HEK293 (cell line): ENCODE measurements around the gene STX10.

ENCODE experiments used
- BCL11B ChIP-seq: fragments of 450-650 bp; formaldehyde crosslinking; IDR thresholded peaks from 2 replicates; pipeline ENCODE4 v1.5.1; 2016; ENCODE audit warnings: low read depth, missing biosample characterization, missing genetic modification characterization
- GLIS1 ChIP-seq: fragments of 450-650 bp; formaldehyde crosslinking; IDR thresholded peaks from 2 replicates; pipeline ENCODE4 v1.5.1; 2016; ENCODE audit warnings: missing biosample characterization, missing genetic modification characterization
- IKZF3 ChIP-seq: fragments of 450-650 bp; IDR thresholded peaks from 2 replicates; pipeline ENCODE4 v1.5.0; 2018; ENCODE audit warnings: missing biosample characterization, mild to moderate bottlenecking, missing genetic modification characterization, moderate library complexity
- KLF1 ChIP-seq: fragments of 450-650 bp; formaldehyde crosslinking; IDR thresholded peaks from 2 replicates; pipeline ENCODE4 v1.5.1; 2016; ENCODE audit warnings: missing biosample characterization, missing genetic modification characterization
- KLF10 ChIP-seq: fragments of 450-650 bp; IDR thresholded peaks from 2 replicates; pipeline ENCODE4 v1.5.1; 2018; ENCODE audit warnings: missing biosample characterization, mild to moderate bottlenecking, missing genetic modification characterization
- KLF16 ChIP-seq: fragments of 450-650 bp; formaldehyde crosslinking; IDR thresholded peaks from 2 replicates; pipeline ENCODE4 v1.5.1; 2017; ENCODE audit warnings: missing biosample characterization, missing genetic modification characterization
- SETDB1 ChIP-seq: IDR thresholded peaks from one replicate; pipeline ENCODE4 v1.6.1; 2017; ENCODE audit warnings: mild to moderate bottlenecking, low read length, moderate library complexity, mixed read lengths; ENCODE audit not compliant: insufficient read length
- SP7 ChIP-seq: fragments of 450-650 bp; formaldehyde crosslinking; IDR thresholded peaks from 2 replicates; pipeline ENCODE4 v1.5.1; 2016; ENCODE audit warnings: missing biosample characterization, missing genetic modification characterization
- ZBTB26 ChIP-seq: fragments of 450-650 bp; formaldehyde crosslinking; optimal IDR thresholded peaks from 2 replicates; pipeline ENCODE3; 2016; ENCODE audit warnings: missing biosample characterization, mild to moderate bottlenecking, missing genetic modification characterization
- ZFHX2 ChIP-seq: fragments of 450-650 bp; formaldehyde crosslinking; conservative IDR thresholded peaks from 2 replicates; pipeline ENCODE4 v1.5.1; 2016; ENCODE audit warnings: missing biosample characterization, missing genetic modification characterization
- ZFP37 ChIP-seq: fragments of 450-650 bp; formaldehyde crosslinking; IDR thresholded peaks from 2 replicates; pipeline ENCODE4 v1.5.1; 2016; ENCODE audit warnings: missing biosample characterization, missing genetic modification characterization
- ZNF10 ChIP-seq: fragments of 450-650 bp; formaldehyde crosslinking; IDR thresholded peaks from 2 replicates; pipeline ENCODE4 v1.5.1; 2017; ENCODE audit warnings: missing biosample characterization, missing genetic modification characterization
- ZNF133 ChIP-seq: fragments of 450-650 bp; formaldehyde crosslinking; IDR thresholded peaks from 2 replicates; pipeline ENCODE4 v1.5.1; 2016; ENCODE audit warnings: missing biosample characterization, missing genetic modification characterization
- ZNF24 ChIP-seq: fragments of 450-650 bp; formaldehyde crosslinking; IDR thresholded peaks from 2 replicates; pipeline ENCODE4 v1.5.1; 2016; ENCODE audit warnings: missing biosample characterization, missing genetic modification characterization
- ZNF280C ChIP-seq: fragments of 450-650 bp; formaldehyde crosslinking; IDR thresholded peaks from 2 replicates; pipeline ENCODE4 v1.5.1; 2016; ENCODE audit warnings: missing biosample characterization, missing genetic modification characterization
- ZNF280D ChIP-seq: fragments of 450-650 bp; formaldehyde crosslinking; IDR thresholded peaks from 2 replicates; pipeline ENCODE4 v1.5.1; 2016; ENCODE audit warnings: missing biosample characterization, missing genetic modification characterization
- ZNF292 ChIP-seq: fragments of 450-650 bp; formaldehyde crosslinking; IDR thresholded peaks from 2 replicates; pipeline ENCODE4 v1.5.1; 2016; ENCODE audit warnings: low read depth, missing biosample characterization, missing genetic modification characterization, borderline replicate concordance
- ZNF335 ChIP-seq: fragments of 450-650 bp; formaldehyde crosslinking; conservative IDR thresholded peaks from 2 replicates; pipeline ENCODE4 v1.5.1; 2016; ENCODE audit warnings: missing biosample characterization, missing genetic modification characterization
- ZNF433 ChIP-seq: fragments of 450-650 bp; formaldehyde crosslinking; IDR thresholded peaks from 2 replicates; pipeline ENCODE4 v1.5.1; 2016; ENCODE audit warnings: missing biosample characterization, missing genetic modification characterization, low read depth
- ZNF48 ChIP-seq: fragments of 450-650 bp; formaldehyde crosslinking; IDR thresholded peaks from 2 replicates; pipeline ENCODE4 v1.5.1; 2016; ENCODE audit warnings: missing biosample characterization, missing genetic modification characterization
- ZNF558 ChIP-seq: fragments of 450-650 bp; formaldehyde crosslinking; IDR thresholded peaks from 2 replicates; pipeline ENCODE4 v1.5.1; 2016; ENCODE audit warnings: missing biosample characterization, missing genetic modification characterization
- ZNF768 ChIP-seq: fragments of 450-650 bp; formaldehyde crosslinking; IDR thresholded peaks from 2 replicates; pipeline ENCODE4 v1.5.1; 2018; ENCODE audit warnings: missing biosample characterization, mild to moderate bottlenecking, missing genetic modification characterization
- ZNF776 ChIP-seq: fragments of 450-650 bp; formaldehyde crosslinking; IDR thresholded peaks from 2 replicates; pipeline ENCODE4 v1.5.0; 2017; ENCODE audit warnings: missing biosample characterization, missing genetic modification characterization, borderline replicate concordance
- ZNF777 ChIP-seq: fragments of 450-650 bp; formaldehyde crosslinking; IDR thresholded peaks from 2 replicates; pipeline ENCODE4 v1.5.1; 2017; ENCODE audit warnings: missing biosample characterization, missing genetic modification characterization, borderline replicate concordance
- ZNF791 ChIP-seq: fragments of 450-650 bp; formaldehyde crosslinking; IDR thresholded peaks from 2 replicates; pipeline ENCODE4 v1.5.1; 2016; ENCODE audit warnings: missing biosample characterization, missing genetic modification characterization
- TF ChIP-seq, protein P1 (sequence below): fragments of 450-650 bp; formaldehyde crosslinking; IDR thresholded peaks from 2 replicates; pipeline ENCODE4 v1.5.1; 2016; ENCODE audit warnings: missing biosample characterization, missing genetic modification characterization
- TF ChIP-seq, protein P2 (sequence below): fragments of 450-650 bp; formaldehyde crosslinking; IDR thresholded peaks from 2 replicates; pipeline ENCODE4 v1.5.1; 2017; ENCODE audit warnings: missing biosample characterization, missing genetic modification characterization
- TF ChIP-seq, protein P3 (sequence below): fragments of 450-650 bp; formaldehyde crosslinking; IDR thresholded peaks from 2 replicates; pipeline ENCODE4 v1.5.1; 2016; ENCODE audit warnings: missing biosample characterization, missing genetic modification characterization

STX10 gene

DNA sequence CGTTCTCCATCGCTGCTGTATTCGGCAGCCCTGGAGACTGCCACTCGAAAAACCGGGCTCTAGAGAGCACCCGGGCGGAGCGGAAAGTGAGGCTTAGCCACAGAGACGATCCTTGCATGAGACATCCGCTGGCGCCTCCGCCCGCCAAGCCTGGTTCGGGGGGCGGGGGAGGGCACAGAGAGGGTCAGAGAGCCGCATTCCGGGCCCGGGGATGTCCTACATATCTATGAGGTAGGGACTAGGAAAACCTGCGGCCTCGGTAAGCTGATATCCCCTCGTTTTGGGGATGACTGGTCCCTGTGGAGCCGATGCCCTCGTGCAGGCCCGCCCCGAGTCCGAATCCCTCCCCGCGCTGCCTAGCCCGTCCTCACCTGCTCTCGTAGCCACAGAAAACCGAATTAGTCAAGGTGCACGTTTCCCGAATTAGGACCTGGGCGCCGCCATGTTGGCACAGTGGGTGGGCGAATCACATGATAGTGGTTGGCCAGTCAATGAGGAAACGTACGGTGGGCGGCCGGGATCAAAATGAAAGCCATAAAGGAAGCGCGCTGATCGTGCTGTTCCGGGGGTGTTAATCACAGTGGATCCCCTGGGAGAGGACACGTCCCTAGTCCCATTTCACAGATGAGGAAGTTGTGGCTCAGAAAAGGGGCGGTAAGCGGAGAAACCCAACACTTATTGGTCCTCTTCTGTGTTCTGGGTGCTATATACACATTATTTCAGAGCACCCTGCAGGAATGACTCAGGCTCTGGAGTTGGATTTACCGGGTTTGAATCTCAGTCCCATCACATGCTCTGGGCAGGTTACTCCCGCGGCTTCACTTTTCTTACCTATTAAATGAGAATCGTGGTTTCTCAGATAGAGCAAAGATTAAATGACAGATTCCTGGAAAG, 33.6 kb downstream of the STX10 start, which contains the start of gene TRMT1 (continued):
- TF ChIP-seq, protein P1, sequence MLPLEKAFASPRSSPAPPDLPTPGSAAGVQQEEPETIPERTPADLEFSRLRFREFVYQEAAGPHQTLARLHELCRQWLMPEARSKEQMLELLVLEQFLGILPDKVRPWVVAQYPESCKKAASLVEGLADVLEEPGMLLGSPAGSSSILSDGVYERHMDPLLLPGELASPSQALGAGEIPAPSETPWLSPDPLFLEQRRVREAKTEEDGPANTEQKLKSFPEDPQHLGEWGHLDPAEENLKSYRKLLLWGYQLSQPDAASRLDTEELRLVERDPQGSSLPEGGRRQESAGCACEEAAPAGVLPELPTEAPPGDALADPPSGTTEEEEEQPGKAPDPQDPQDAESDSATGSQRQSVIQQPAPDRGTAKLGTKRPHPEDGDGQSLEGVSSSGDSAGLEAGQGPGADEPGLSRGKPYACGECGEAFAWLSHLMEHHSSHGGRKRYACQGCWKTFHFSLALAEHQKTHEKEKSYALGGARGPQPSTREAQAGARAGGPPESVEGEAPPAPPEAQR, result peak; percentile 74
- peak; percentile 38; the same call in 1 of the 2 replicates for TF ChIP-seq ZNF768 (tag by site-specific recombination)
- 0 out of 2 replicates have a peak, but pooled peaks have one; percentile 41 for TF ChIP-seq BCL11B (tag by site-specific recombination)
- peak; percentile 88 for TF ChIP-seq KLF10 (tag by site-specific recombination)
- TF ChIP-seq ZBTB26 (tag by site-specific recombination), result peak; percentile 30
- TF ChIP-seq, protein P2, sequence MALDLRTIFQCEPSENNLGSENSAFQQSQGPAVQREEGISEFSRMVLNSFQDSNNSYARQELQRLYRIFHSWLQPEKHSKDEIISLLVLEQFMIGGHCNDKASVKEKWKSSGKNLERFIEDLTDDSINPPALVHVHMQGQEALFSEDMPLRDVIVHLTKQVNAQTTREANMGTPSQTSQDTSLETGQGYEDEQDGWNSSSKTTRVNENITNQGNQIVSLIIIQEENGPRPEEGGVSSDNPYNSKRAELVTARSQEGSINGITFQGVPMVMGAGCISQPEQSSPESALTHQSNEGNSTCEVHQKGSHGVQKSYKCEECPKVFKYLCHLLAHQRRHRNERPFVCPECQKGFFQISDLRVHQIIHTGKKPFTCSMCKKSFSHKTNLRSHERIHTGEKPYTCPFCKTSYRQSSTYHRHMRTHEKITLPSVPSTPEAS (tag by site-specific recombination), result peak; percentile 52
- TF ChIP-seq ZNF777 (tag by site-specific recombination), result no peak
- TF ChIP-seq ZNF292 (tag by site-specific recombination), result no peak
- no peak for TF ChIP-seq ZNF433 (tag by site-specific recombination)
- no peak for TF ChIP-seq ZNF133 (tag by site-specific recombination)
- peak; percentile 82 for TF ChIP-seq ZNF558 (tag by site-specific recombination)
- no peak for TF ChIP-seq ZNF791 (tag by site-specific recombination)
- TF ChIP-seq SP7 (tag by site-specific recombination), result peak; percentile 92
- peak; percentile 12; the same call in 1 of the 2 replicates for TF ChIP-seq ZNF280D (tag by site-specific recombination)
- TF ChIP-seq ZNF776 (tag by site-specific recombination), result no peak
- peak; percentile 83 for TF ChIP-seq GLIS1 (tag by site-specific recombination)
- peak; percentile 67 for TF ChIP-seq ZNF335 (tag by site-specific recombination)
- peak; percentile 73 for TF ChIP-seq KLF1 (tag by site-specific recombination)
- TF ChIP-seq IKZF3 (tag by site-specific recombination), result peak; percentile 57
- no peak for TF ChIP-seq SETDB1
- TF ChIP-seq ZNF48, result no peak
- TF ChIP-seq ZFP37 (tag by site-specific recombination), result no peak
- peak; percentile 95 for TF ChIP-seq ZNF24 (tag by site-specific recombination)
- TF ChIP-seq ZNF280C (tag by site-specific recombination), result no peak
- TF ChIP-seq ZNF10 (tag by site-specific recombination), result peak; percentile 26; the same call in 1 of the 2 replicates
- TF ChIP-seq, protein P3, sequence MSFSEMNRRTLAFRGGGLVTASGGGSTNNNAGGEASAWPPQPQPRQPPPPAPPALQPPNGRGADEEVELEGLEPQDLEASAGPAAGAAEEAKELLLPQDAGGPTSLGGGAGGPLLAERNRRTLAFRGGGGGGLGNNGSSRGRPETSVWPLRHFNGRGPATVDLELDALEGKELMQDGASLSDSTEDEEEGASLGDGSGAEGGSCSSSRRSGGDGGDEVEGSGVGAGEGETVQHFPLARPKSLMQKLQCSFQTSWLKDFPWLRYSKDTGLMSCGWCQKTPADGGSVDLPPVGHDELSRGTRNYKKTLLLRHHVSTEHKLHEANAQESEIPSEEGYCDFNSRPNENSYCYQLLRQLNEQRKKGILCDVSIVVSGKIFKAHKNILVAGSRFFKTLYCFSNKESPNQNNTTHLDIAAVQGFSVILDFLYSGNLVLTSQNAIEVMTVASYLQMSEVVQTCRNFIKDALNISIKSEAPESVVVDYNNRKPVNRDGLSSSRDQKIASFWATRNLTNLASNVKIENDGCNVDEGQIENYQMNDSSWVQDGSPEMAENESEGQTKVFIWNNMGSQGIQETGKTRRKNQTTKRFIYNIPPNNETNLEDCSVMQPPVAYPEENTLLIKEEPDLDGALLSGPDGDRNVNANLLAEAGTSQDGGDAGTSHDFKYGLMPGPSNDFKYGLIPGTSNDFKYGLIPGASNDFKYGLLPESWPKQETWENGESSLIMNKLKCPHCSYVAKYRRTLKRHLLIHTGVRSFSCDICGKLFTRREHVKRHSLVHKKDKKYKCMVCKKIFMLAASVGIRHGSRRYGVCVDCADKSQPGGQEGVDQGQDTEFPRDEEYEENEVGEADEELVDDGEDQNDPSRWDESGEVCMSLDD (tag by site-specific recombination), result peak; percentile 97
- TF ChIP-seq ZFHX2 (tag by site-specific recombination), result peak; percentile 89
- peak; percentile 84 for TF ChIP-seq KLF16
